Measurements from ENCODE around the gene SLC12A2. TPM values are rescaled to one million over a fixed set of nuclear protein-coding genes. Genes with fewer than 3 reads are reported as not detected.

SLC12A2 gene
- total and polyA plus RNA-seq, 2 of the 4 experiments (the other 2 are of a cell fraction), result 5.6 to 30.3 TPM

- no peak overlapping the region for H2BK120ac ChIP-seq (ENCODE audit: low read depth, low read length)
- H4K20me1 ChIP-seq (ENCODE audit: insufficient read depth, low read length), result no peaks in the 10 kb centered on the region
- H3K18ac ChIP-seq (ENCODE audit: low read depth, low read length), result no peak overlapping the region
- H3K14ac ChIP-seq (replicated peaks; ENCODE audit: low read depth, low read length), result no peak overlapping the region
- no peak overlapping the region for H2AK5ac ChIP-seq (ENCODE audit: low read depth, low read length)
- H3K23ac ChIP-seq (ENCODE audit: low read depth, low read length), result no peak overlapping the region
- H3K9me3 ChIP-seq (ENCODE audit: control insufficient read depth, insufficient read depth, low read length), result peaks cover 3% of the 10 kb centered on the region; the same call in 1 of the 2 replicates
- no peak overlapping the region for H2BK15ac ChIP-seq (ENCODE audit: low read depth, low read length)
- H3K4me3 ChIP-seq (ENCODE audit: insufficient read depth, low read depth, low read length), result no peak overlapping the region
- H4K8ac ChIP-seq (ENCODE audit: low read depth in 2 of 2, low read length in 2 of 2), result no peak overlapping the region
- H2AK9ac ChIP-seq (replicated peaks; ENCODE audit: low read depth, low read length, poor library complexity), result no peak overlapping the region
- TF ChIP-seq CHD1 (IDR thresholded peaks at IDR 0.05; ENCODE audit: low read depth, low read length) (no peak), ELK1 (IDR thresholded peaks at IDR 0.05; ENCODE audit: borderline replicate concordance, low read depth, low read length) (no peak), CTCF (conservative IDR thresholded peaks at IDR 0.05; ENCODE audit: low read depth, low read length) (no peak)
- no peak overlapping the region for H2BK20ac ChIP-seq (ENCODE audit: low read depth, low read length)
- no peak overlapping the region for H4K91ac ChIP-seq (ENCODE audit: insufficient read depth, low read depth, low read length)
- POLR2A ChIA-PET (ENCODE audit: unreplicated experiment), result no interaction called here
- no peak overlapping the region for H3K4me2 ChIP-seq (ENCODE audit: low read depth, low read length)
- no peak overlapping the region for H3K56ac ChIP-seq (ENCODE audit: extremely low read depth, insufficient read depth, low read length)
- no peaks in the 10 kb centered on the region for H3K36me3 ChIP-seq (ENCODE audit: control insufficient read depth, insufficient read depth, low read length)
- H3K4me1 ChIP-seq (ENCODE audit: control insufficient read depth, insufficient read depth, low read length), result no peaks in the 10 kb centered on the region; the same call in 1 of the 2 replicates
- H3K79me1 ChIP-seq (ENCODE audit: low read depth in 1 of 2, low read length in 2 of 2), result peaks cover 3 to 15% of the 10 kb centered on the region in 2 experiments; a peak in 3 of 4 replicates
- CTCF ChIA-PET, result no interaction called here
- H3K27ac ChIP-seq (ENCODE audit: insufficient read depth, low read length), result no peak overlapping the region
- DNase-seq (no peak), ATAC-seq (ENCODE audit: low read depth) (no peak)
- no TSS peak for BruUV-seq (replicated peaks)
- H4K5ac ChIP-seq (ENCODE audit: low read depth, low read length), result no peak overlapping the region
- H3K4ac ChIP-seq (ENCODE audit: low read depth, low read length), result no peak overlapping the region
- H3K27me3 ChIP-seq (ENCODE audit: control insufficient read depth, insufficient read depth, low read length), result no peaks in the 10 kb centered on the region
- no peak overlapping the region for H3K9ac ChIP-seq (ENCODE audit: low read depth, low read length)
- H2AFZ ChIP-seq (replicated peaks; ENCODE audit: low read length, poor library complexity), result no peak overlapping the region
- intact Hi-C loops (cut with micrococcal nuclease) (no loop called here), in situ Hi-C loops (cut with MboI; ENCODE audit: low sequenced_read_pairs) (no loop called here), dilution Hi-C loops (cut with HindIII; ENCODE audit: low sequenced_read_pairs, unreplicated experiment) (no loop called here)
- H2BK5ac ChIP-seq (ENCODE audit: low read depth, low read length, poor library complexity, severe bottlenecking), result no peak overlapping the region
- no peaks in the 10 kb centered on the region for H3K9me1 ChIP-seq (ENCODE audit: insufficient read depth, low read length)
These were observed 14.2 kb downstream of the SLC12A2 start for GRCh38 chr5:128097781-128098180.

Measured in IMR-90 (cell line).